Nephron progenitor cell (in vitro differentiated cells): ENCODE measurements around the gene PFKL.
A peak's percentile ranks its signal among the peaks of the same experiment; 100 is the strongest.
"Not testable (repeated sequence)": the region's sequence is repeated elsewhere in the genome, so short reads cannot be mapped to it uniquely, and the experiment has no call there.

Source experiments
- DNase-seq: peaks from one replicate; pipeline ENCODE4 v3.0.0; 2021
- H3K27ac Mint-ChIP-seq: 2 replicates; pipeline ENCODE4 v1.8.0; 2021; ENCODE audit warnings: mild to moderate bottlenecking, moderate library complexity, mixed read lengths
- H3K27me3 Mint-ChIP-seq: 2 replicates; pipeline ENCODE4 v1.8.0; 2021; ENCODE audit warnings: mild to moderate bottlenecking, low read depth, mixed read lengths; ENCODE audit not compliant: poor library complexity
- H3K36me3 Mint-ChIP-seq: 2 replicates; pipeline ENCODE4 v1.8.0; 2021; ENCODE audit warnings: low read depth, mixed read lengths
- H3K4me1 Mint-ChIP-seq: 2 replicates; pipeline ENCODE4 v1.8.0; 2021; ENCODE audit warnings: mixed read lengths
- H3K4me3 Mint-ChIP-seq: 2 replicates; pipeline ENCODE4 v1.8.0; 2021; ENCODE audit warnings: mild to moderate bottlenecking, moderate library complexity, mixed read lengths
- H3K9me3 Mint-ChIP-seq: 2 replicates; pipeline ENCODE4 v1.8.0; 2021; ENCODE audit warnings: mild to moderate bottlenecking, moderate library complexity, mixed read lengths
- CTCF ChIP-seq: fragments of 200-600 bp; sonication (generic); IDR thresholded peaks from 2 replicates; pipeline ENCODE4 v1.5.0; 2021; ENCODE audit warnings: antibody characterized with exemption

Gene PFKL

GRCh38 chr21:44337449-44337848 lies 37.6 kb downstream of the PFKL start:
- H3K27ac Mint-ChIP-seq, result no peak overlapping the region
- no peaks in the 10 kb centered on the region for H3K36me3 Mint-ChIP-seq
- no peak for DNase-seq

GRCh38 chr21:44337941-44338895 lies 38.4 kb downstream of the PFKL start:
- Mint-ChIP-seq H3K27me3 (no peaks in the 10 kb centered on the region), H3K27ac (no peak overlapping the region), H3K4me3 (peak overlapping the region; percentile 81), H3K36me3 (no peaks in the 10 kb centered on the region), H3K9me3 (peaks cover 2% of the 10 kb centered on the region), H3K4me1 (peaks cover 54% of the 10 kb centered on the region)
- DNase-seq, result peak; percentile 72
- TF ChIP-seq CTCF, result no peak

More at GRCh38 chr21:44337449-44337848, 37.6 kb downstream of the PFKL start:
- Mint-ChIP-seq H3K4me1 (peaks cover 54% of the 10 kb centered on the region), H3K9me3 (no peaks in the 10 kb centered on the region), H3K27me3 (no peaks in the 10 kb centered on the region), H3K4me3 (peak overlapping the region; percentile 81)
- no peak for TF ChIP-seq CTCF

GRCh38 chr21:44338971-44339910 lies 39.4 kb downstream of the PFKL start, which contains the start of gene CFAP410:
TSS of gene CFAP410 (minus strand) at chr21:44339390. CDS start at chr21:44339194, 196 bp downstream.
- peaks cover 49% of the 10 kb centered on the region for H3K4me1 Mint-ChIP-seq
- H3K9me3 Mint-ChIP-seq, result peaks cover 2% of the 10 kb centered on the region

GRCh38 chr21:44341726-44342458 lies 42.0 kb downstream of the PFKL start:
- H3K4me3 Mint-ChIP-seq, DNase-seq, H3K27me3 Mint-ChIP-seq, H3K27ac Mint-ChIP-seq, H3K9me3 Mint-ChIP-seq, H3K36me3 Mint-ChIP-seq: not testable (repeated sequence)
- peaks cover 60% of the 10 kb centered on the region for H3K4me1 Mint-ChIP-seq

More at GRCh38 chr21:44338971-44339910, 39.4 kb downstream of the PFKL start, which contains the start of gene CFAP410:
- peak; percentile 96 for DNase-seq
- no peak for TF ChIP-seq CTCF
- Mint-ChIP-seq H3K36me3 (no peaks in the 10 kb centered on the region), H3K27me3 (peaks cover 2% of the 10 kb centered on the region), H3K27ac (peak within 1 kb of the TSS; percentile 83), H3K4me3 (peak within 1 kb of the TSS; percentile 94)

- peaks cover 54% of the 10 kb centered on the region for H3K4me1 Mint-ChIP-seq
- H3K36me3 Mint-ChIP-seq, DNase-seq, H3K4me3 Mint-ChIP-seq, H3K27me3 Mint-ChIP-seq, H3K9me3 Mint-ChIP-seq: not testable (repeated sequence)
- peak overlapping the region; percentile 66 for H3K27ac Mint-ChIP-seq
Observed at GRCh38 chr21:44342981-44343380, 43.1 kb downstream of the PFKL start.

GRCh38 chr21:44344541-44345183 lies 44.8 kb downstream of the PFKL start:
- no peak for DNase-seq
- H3K9me3 Mint-ChIP-seq, result peaks cover 2% of the 10 kb centered on the region
- no peaks in the 10 kb centered on the region for H3K36me3 Mint-ChIP-seq
- H3K27ac Mint-ChIP-seq, result no peak overlapping the region
- no peak for TF ChIP-seq CTCF
- no peak overlapping the region for H3K4me3 Mint-ChIP-seq
- peaks cover 45% of the 10 kb centered on the region for H3K4me1 Mint-ChIP-seq
- H3K27me3 Mint-ChIP-seq, result peaks cover 6% of the 10 kb centered on the region
